C4-2B (cell line): Measurements from ENCODE around the gene CEACAM18.

Source experiments
- CTCF ChIP-seq: fragments of 450-650 bp; conservative IDR thresholded peaks from 2 replicates; pipeline ENCODE4 v1.5.1; 2017; ENCODE audit warnings: mild to moderate bottlenecking
- ZFX ChIP-seq: fragments of 450-650 bp; IDR thresholded peaks from 2 replicates; pipeline ENCODE4 v1.6.1; 2017

- TF ChIP-seq CTCF = no peak
- TF ChIP-seq ZFX = no peak
These were observed 6.8 kb upstream of the CEACAM18 start for GRCh38 chr19:51471527-51471926.
